Ovary (tissue), 3 donors: Measurements from ENCODE around the gene ZFC3H1.

Experiments used
- CTCF ChIP-seq, 3 donors: fragments of 450-650 bp in 2 of 3; fragments of 200-600 bp in 1 of 3; IDR thresholded peaks; one replicate each; pipeline versions ENCODE4 v1.5.1 to v1.8.0; 2016 to 2022; ENCODE audit warnings: antibody characterized with exemption in 3 of 3, mild to moderate bottlenecking in 1 of 3
- EP300 ChIP-seq: sonication (generic); formaldehyde crosslinking; IDR thresholded peaks from one replicate; pipeline ENCODE4 v1.6.1; 2017; ENCODE audit warnings: antibody characterized with exemption
- POLR2A ChIP-seq: fragments of 450-650 bp; IDR thresholded peaks from one replicate; pipeline ENCODE4 v1.6.1; 2017; ENCODE audit warnings: antibody characterized with exemption, mild to moderate bottlenecking, moderate library complexity
- donor health status: DM: no; HTN: no; CAD: no.

DNA sequence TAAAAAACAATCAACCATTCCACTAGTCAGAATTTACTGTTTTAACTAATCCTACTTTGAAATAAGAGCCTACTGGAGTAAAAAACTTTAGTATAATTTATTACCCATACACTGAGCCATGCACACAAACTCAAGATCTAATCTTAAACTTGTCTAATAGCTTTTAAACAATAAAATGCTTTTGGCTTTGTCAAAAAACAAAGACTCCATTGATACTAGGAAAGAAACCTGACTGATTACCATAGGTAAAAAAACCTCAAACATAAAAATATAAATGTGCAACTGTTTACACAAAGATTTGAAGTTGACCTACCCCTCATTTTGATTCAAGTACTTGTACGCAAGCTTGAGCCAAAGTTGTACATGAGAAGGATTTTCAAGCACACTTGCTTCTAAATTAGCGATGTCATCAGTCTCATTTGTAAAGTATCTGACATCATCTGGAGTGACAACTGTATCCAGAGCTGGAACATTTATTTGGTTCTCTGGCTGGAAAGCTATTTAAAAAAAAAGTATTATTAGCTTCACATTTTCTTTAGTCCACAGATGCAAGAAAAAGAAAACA, 36.1 kb downstream of the ZFC3H1 start:
- TF ChIP-seq CTCF (IDR thresholded peaks at IDR 0.05): no peak
- no peak for TF ChIP-seq POLR2A
- TF ChIP-seq EP300: no peak
